ENCODE results near the gene IL31RA.

GRCh38 chr5:55847837-55848236 lies 3.3 kb upstream of the IL31RA start:
- TF ChIP-seq EP300 (IDR thresholded peaks at IDR 0.05; ENCODE audit: low read depth) = no peak
- TF ChIP-seq, protein P1, sequence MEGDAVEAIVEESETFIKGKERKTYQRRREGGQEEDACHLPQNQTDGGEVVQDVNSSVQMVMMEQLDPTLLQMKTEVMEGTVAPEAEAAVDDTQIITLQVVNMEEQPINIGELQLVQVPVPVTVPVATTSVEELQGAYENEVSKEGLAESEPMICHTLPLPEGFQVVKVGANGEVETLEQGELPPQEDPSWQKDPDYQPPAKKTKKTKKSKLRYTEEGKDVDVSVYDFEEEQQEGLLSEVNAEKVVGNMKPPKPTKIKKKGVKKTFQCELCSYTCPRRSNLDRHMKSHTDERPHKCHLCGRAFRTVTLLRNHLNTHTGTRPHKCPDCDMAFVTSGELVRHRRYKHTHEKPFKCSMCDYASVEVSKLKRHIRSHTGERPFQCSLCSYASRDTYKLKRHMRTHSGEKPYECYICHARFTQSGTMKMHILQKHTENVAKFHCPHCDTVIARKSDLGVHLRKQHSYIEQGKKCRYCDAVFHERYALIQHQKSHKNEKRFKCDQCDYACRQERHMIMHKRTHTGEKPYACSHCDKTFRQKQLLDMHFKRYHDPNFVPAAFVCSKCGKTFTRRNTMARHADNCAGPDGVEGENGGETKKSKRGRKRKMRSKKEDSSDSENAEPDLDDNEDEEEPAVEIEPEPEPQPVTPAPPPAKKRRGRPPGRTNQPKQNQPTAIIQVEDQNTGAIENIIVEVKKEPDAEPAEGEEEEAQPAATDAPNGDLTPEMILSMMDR (IDR thresholded peaks at IDR 0.05) = no peak
- TF ChIP-seq POLR2AphosphoS5 (IDR thresholded peaks at IDR 0.05) = no peak
- no peak for TF ChIP-seq POLR2A (IDR thresholded peaks at IDR 0.05)

All from transverse colon (tissue), 4 donors.